H9 (cell line): Measurements from ENCODE around the gene CAPN14. TPM values are rescaled to one million over a fixed set of nuclear protein-coding genes. Genes with fewer than 3 reads are reported as not detected.

Source experiments
- DNase-seq: peaks from one replicate; pipeline ENCODE4 v3.0.0-alpha.2; 2017
- H2AFZ ChIP-seq: one replicate; pipeline ENCODE4 v1.6.1; 2013; ENCODE audit warnings: mild to moderate bottlenecking, low read length, control low read depth, moderate library complexity
- H2AK5ac ChIP-seq: 2 replicates; pipeline ENCODE4 v1.6.1; 2013; ENCODE audit warnings: low read length, control low read depth, mixed read lengths; ENCODE audit not compliant: insufficient read length
- H2BK120ac ChIP-seq: one replicate; pipeline ENCODE4 v1.6.1; 2013; ENCODE audit warnings: low read depth, mild to moderate bottlenecking, low read length, control low read depth, inconsistent platforms; ENCODE audit not compliant: poor library complexity, severe bottlenecking
- H2BK12ac ChIP-seq: 2 replicates; pipeline ENCODE4 v1.6.1; 2013; ENCODE audit warnings: low read length, control low read depth, mixed read lengths, low read depth; ENCODE audit not compliant: insufficient read length
- H2BK15ac ChIP-seq: 2 replicates; pipeline ENCODE4 v1.6.1; 2013; ENCODE audit warnings: low read depth, low read length, control low read depth
- H2BK20ac ChIP-seq: one replicate; pipeline ENCODE4 v1.6.1; 2013; ENCODE audit warnings: low read depth, mild to moderate bottlenecking, low read length, control low read depth, inconsistent platforms; ENCODE audit not compliant: poor library complexity, severe bottlenecking
- H2BK5ac ChIP-seq: 2 replicates; pipeline ENCODE4 v1.6.1; 2013; ENCODE audit warnings: low read length, control low read depth, mixed read lengths; ENCODE audit not compliant: insufficient read length
- H3K14ac ChIP-seq: 2 replicates; pipeline ENCODE4 v1.6.1; 2013; ENCODE audit warnings: low read length, control low read depth; ENCODE audit not compliant: insufficient read depth
- H3K18ac ChIP-seq: 2 replicates; pipeline ENCODE4 v1.6.1; 2013; ENCODE audit warnings: low read depth, mild to moderate bottlenecking, mixed read lengths, low read length, control low read depth; ENCODE audit not compliant: insufficient read length
- H3K23ac ChIP-seq: 2 replicates; pipeline ENCODE4 v1.6.1; 2013; ENCODE audit warnings: low read length, control low read depth, mixed read lengths, low read depth; ENCODE audit not compliant: insufficient read length
- H3K23me2 ChIP-seq: 2 replicates; pipeline ENCODE4 v1.6.1; 2013; ENCODE audit warnings: low read depth, mild to moderate bottlenecking, mixed read lengths, low read length, control low read depth; ENCODE audit not compliant: insufficient read length, poor library complexity, severe bottlenecking
- H3K27ac ChIP-seq: 2 replicates; pipeline ENCODE4 v1.5.1; 2013; ENCODE audit warnings: low read length, control low read depth, mixed read lengths, low read depth; ENCODE audit not compliant: insufficient read length
- H3K27me3 ChIP-seq: 2 replicates; pipeline ENCODE4 v1.6.1; 2013; ENCODE audit warnings: low read length, control low read depth, inconsistent platforms; ENCODE audit not compliant: insufficient read depth
- H3K4ac ChIP-seq: 2 replicates; pipeline ENCODE4 v1.6.1; 2013; ENCODE audit warnings: low read depth, mild to moderate bottlenecking, control low read depth, inconsistent platforms, low read length, moderate library complexity
- H3K4me1 ChIP-seq: 2 replicates; pipeline ENCODE4 v1.6.1; 2013; ENCODE audit warnings: low read length, control low read depth, inconsistent platforms; ENCODE audit not compliant: insufficient read depth
- H3K4me2 ChIP-seq: 2 replicates; pipeline ENCODE4 v1.6.1; 2013; ENCODE audit warnings: low read length, control low read depth, mixed read lengths; ENCODE audit not compliant: insufficient read length, insufficient read depth
- H3K56ac ChIP-seq: 2 replicates; pipeline ENCODE4 v1.6.1; 2013; ENCODE audit warnings: low read depth, mild to moderate bottlenecking, mixed read lengths, low read length, control low read depth; ENCODE audit not compliant: insufficient read length
- H3K79me1 ChIP-seq: 2 replicates; pipeline ENCODE4 v1.6.1; 2013; ENCODE audit warnings: low read depth, mild to moderate bottlenecking, moderate library complexity, low read length, control low read depth, inconsistent platforms; ENCODE audit not compliant: insufficient read depth, poor library complexity, severe bottlenecking
- H3K79me2 ChIP-seq: 2 replicates; pipeline ENCODE4 v1.6.1; 2013; ENCODE audit warnings: low read length, control low read depth, inconsistent platforms; ENCODE audit not compliant: insufficient read depth
- H3K9ac ChIP-seq: 2 replicates; pipeline ENCODE4 v1.6.1; 2013; ENCODE audit warnings: low read length, control low read depth, mixed read lengths; ENCODE audit not compliant: insufficient read length; ENCODE audit errors: extremely low read depth
- H3K9me3 ChIP-seq: one replicate; pipeline ENCODE4 v1.6.1; 2013; ENCODE audit warnings: low read depth, low read length, inconsistent platforms; ENCODE audit not compliant: control insufficient read depth
- H3T11ph ChIP-seq: one replicate; pipeline ENCODE4 v1.6.1; 2013; ENCODE audit warnings: mild to moderate bottlenecking, low read length, control low read depth, inconsistent platforms
- H4K20me1 ChIP-seq: one replicate; pipeline ENCODE4 v1.6.1; 2013; ENCODE audit not compliant: control insufficient read depth, insufficient read length, insufficient read depth
- H4K5ac ChIP-seq: 2 replicates; pipeline ENCODE4 v1.6.1; 2013; ENCODE audit warnings: low read depth, mild to moderate bottlenecking, mixed read lengths, low read length, control low read depth; ENCODE audit not compliant: insufficient read length
- H4K8ac ChIP-seq: replicated peaks from 2 replicates; pipeline ENCODE4 v1.6.1; 2013; ENCODE audit warnings: low read length, control low read depth, mixed read lengths, low read depth; ENCODE audit not compliant: insufficient read length
- H4K91ac ChIP-seq: 2 replicates; pipeline ENCODE4 v1.6.1; 2013; ENCODE audit warnings: low read depth, mild to moderate bottlenecking, moderate library complexity, mixed read lengths, low read length, control low read depth; ENCODE audit not compliant: insufficient read length
- H3K27ac Mint-ChIP-seq, 3 experiments: 2 replicates in 2 of 3; 3 replicates in 1 of 3; pipeline ENCODE4 v1.8.0; 2020 to 2021; ENCODE audit warnings: mixed read lengths in 3 of 3, mild to moderate bottlenecking in 1 of 3, moderate library complexity in 1 of 3
- H3K27me3 Mint-ChIP-seq: 2 replicates; pipeline ENCODE4 v1.8.0; 2021; ENCODE audit warnings: low read depth, mild to moderate bottlenecking, moderate library complexity, mixed read lengths
- H3K36me3 Mint-ChIP-seq, 3 experiments: 2 replicates in 2 of 3; 3 replicates in 1 of 3; pipeline ENCODE4 v1.8.0; 2020 to 2021; ENCODE audit warnings: low read depth in 3 of 3, mixed read lengths in 3 of 3; ENCODE audit not compliant: insufficient read depth in 1 of 3
- H3K4me1 Mint-ChIP-seq, 2 experiments: 2 replicates each; pipeline ENCODE4 v1.8.0; 2020; ENCODE audit warnings: mixed read lengths in 2 of 2
- H3K4me3 Mint-ChIP-seq, 2 experiments: 2 replicates in 1 of 2; 3 replicates in 1 of 2; pipeline ENCODE4 v1.8.0; 2020 to 2021; ENCODE audit warnings: mild to moderate bottlenecking in 2 of 2, mixed read lengths in 2 of 2, moderate library complexity in 1 of 2
- H3K9me3 Mint-ChIP-seq, 2 experiments: 2 replicates in 1 of 2; 3 replicates in 1 of 2; pipeline ENCODE4 v1.8.0; 2020; ENCODE audit warnings: mild to moderate bottlenecking in 2 of 2, mixed read lengths in 2 of 2, moderate library complexity in 1 of 2
- CTCF ChIP-seq: fragments of 200-600 bp; sonication (generic); conservative IDR thresholded peaks from 3 replicates; pipeline ENCODE4 v1.8.0; 2021; ENCODE audit warnings: antibody characterized with exemption, mild to moderate bottlenecking
- WGBS: extraction: QIAGEN DNeasy Blood & Tissue Kit; methylation state at CpG from one replicate; pipeline ENCODE4 v1.1.7; 2013; ENCODE audit warnings: missing lambda C conversion rate, low lambda C conversion rate, mixed read lengths; ENCODE audit not compliant: insufficient read length; ENCODE audit errors: extremely low coverage; 5-methylcytosine and 5-hydroxymethylcytosine counted together
- total RNA-seq: library from RNA; stranded (reverse); gene quantifications from 2 replicates; pipeline ENCODE4 v1.2.1, GENCODE V29; 2021

CAPN14 gene
- total RNA-seq, 1 experiment from 2014 or later = 0.09 TPM

GRCh38 chr2:31147645-31148044 is 69.7 kb downstream of the CAPN14 start:
- Histone ChIP-seq H3K4me2 (no peak overlapping the region), H2BK12ac (no peak overlapping the region), H3K27me3 (no peaks in the 10 kb centered on the region), H3T11ph (no peak overlapping the region), H4K91ac (no peak overlapping the region), H2AFZ (no peak overlapping the region), H4K8ac (no peak overlapping the region), H3K4me1 (peaks cover 6% of the 10 kb centered on the region; the same call in 1 of the 2 replicates), H2BK20ac (no peak overlapping the region), H3K9ac (no peak overlapping the region), H3K4ac (no peak overlapping the region), H3K23ac (no peak overlapping the region), H2BK15ac (no peak overlapping the region), H3K27ac (no peak overlapping the region), H3K79me1 (no peaks in the 10 kb centered on the region), H4K5ac (no peak overlapping the region), H2BK120ac (no peak overlapping the region), H3K23me2 (no peaks in the 10 kb centered on the region), H3K79me2 (no peaks in the 10 kb centered on the region), H4K20me1 (no peaks in the 10 kb centered on the region), H3K14ac (no peak overlapping the region), H2BK5ac (no peak overlapping the region), H3K18ac (no peak overlapping the region), H3K9me3 (no peaks in the 10 kb centered on the region), H2AK5ac (no peak overlapping the region), H3K56ac (no peak overlapping the region)
- WGBS = no CpG with 5 or more reads among the region's 5 CpGs
- H3K27ac Mint-ChIP-seq = no peak overlapping the region
- H3K4me1 Mint-ChIP-seq = peaks cover 8 to 10% of the 10 kb centered on the region in 2 experiments
- no peak for DNase-seq
- H3K4me3 Mint-ChIP-seq = no peak overlapping the region
- no peaks in the 10 kb centered on the region for H3K9me3 Mint-ChIP-seq
- no peaks in the 10 kb centered on the region for H3K36me3 Mint-ChIP-seq
- peaks cover 13% of the 10 kb centered on the region for H3K27me3 Mint-ChIP-seq
- no peak for TF ChIP-seq CTCF
